Fibroblast of lung (primary cell): ENCODE data around the gene ZSCAN2. TPM values are rescaled to one million over a fixed set of nuclear protein-coding genes. Genes with fewer than 3 reads are reported as not detected.

Experiments used
- DNase-seq, 2 donors: peaks; one replicate each; pipeline versions ENCODE4 v3.0.0 to v3.0.0-alpha.2; 2010; ENCODE audit warnings: low read depth in 2 of 2
- H2AFZ ChIP-seq: 2 replicates; pipeline ENCODE4 v1.5.1; 2012; ENCODE audit warnings: low read length, control low read depth, inconsistent platforms
- H3K27ac ChIP-seq: 2 replicates; pipeline ENCODE4 v1.5.1; 2011; ENCODE audit warnings: low read length, control low read depth; ENCODE audit not compliant: insufficient read depth
- H3K27me3 ChIP-seq: 2 replicates; pipeline ENCODE4 v1.5.1; 2011; ENCODE audit warnings: mild to moderate bottlenecking, low read length; ENCODE audit not compliant: control insufficient read depth, insufficient read depth
- H3K36me3 ChIP-seq: 2 replicates; pipeline ENCODE4 v1.5.1; 2011; ENCODE audit warnings: low read length; ENCODE audit not compliant: control insufficient read depth, insufficient read depth
- H3K4me1 ChIP-seq: 2 replicates; pipeline ENCODE4 v1.5.1; 2011; ENCODE audit warnings: low read length; ENCODE audit not compliant: control insufficient read depth, insufficient read depth; ENCODE audit errors: extremely low read depth
- H3K4me2 ChIP-seq: 2 replicates; pipeline ENCODE4 v1.5.1; 2011; ENCODE audit warnings: low read length, control low read depth; ENCODE audit not compliant: insufficient read depth; ENCODE audit errors: extremely low read depth
- H3K4me3 ChIP-seq, 4 experiments: fragments of 200-600 bp in 1 of 4; sonication (generic) in 1 of 4; replicated peaks in 1 of 4; 2 replicates each; pipeline ENCODE4 v1.5.1; 2011 to 2016; ENCODE audit warnings: low read length in 4 of 4, low read depth in 3 of 4, mild to moderate bottlenecking in 3 of 4, control low read depth in 2 of 4, inconsistent platforms in 1 of 4, mixed read lengths in 1 of 4; ENCODE audit not compliant: insufficient read depth in 1 of 4; ENCODE audit errors: control extremely low read depth in 1 of 4
- H3K79me2 ChIP-seq: 2 replicates; pipeline ENCODE4 v1.5.1; 2012; ENCODE audit warnings: mild to moderate bottlenecking, low read length, inconsistent platforms; ENCODE audit not compliant: control insufficient read depth, insufficient read depth
- H3K9ac ChIP-seq: 2 replicates; pipeline ENCODE4 v1.5.1; 2011; ENCODE audit warnings: mild to moderate bottlenecking, low read length, control low read depth; ENCODE audit not compliant: insufficient read depth
- H3K9me3 ChIP-seq: 2 replicates; pipeline ENCODE4 v1.5.1; 2012; ENCODE audit warnings: low read depth, low read length; ENCODE audit not compliant: control insufficient read depth, insufficient read depth
- H4K20me1 ChIP-seq: 2 replicates; pipeline ENCODE4 v1.5.1; 2011; ENCODE audit warnings: low read length; ENCODE audit not compliant: control insufficient read depth, insufficient read depth; ENCODE audit errors: extremely low read depth
- EZH2 ChIP-seq: IDR thresholded peaks from 2 replicates; pipeline ENCODE4 v1.5.1; 2012; ENCODE audit warnings: low read length, control low read depth, mild to moderate bottlenecking; ENCODE audit errors: missing control alignments
- polyA plus RNA-seq, 2 donors: library from polyadenylated mRNA; depleted of rRNA in 1 of 2; stranded (reverse) in 1 of 2; unstranded in 1 of 2; fragments of >200 nt; gene quantifications; 2 replicates each; pipeline ENCODE4 v1.2.1, GENCODE V29; 2011 to 2012; ENCODE audit warnings: missing spikeins in 1 of 2
- total RNA-seq: library from RNA; depleted of rRNA; stranded (reverse); fragments of >200 nt; gene quantifications from 2 replicates; pipeline ENCODE4 v1.2.1, GENCODE V29; 2014
- TF ChIP-seq, protein P1 (sequence below), 2 donors: IDR thresholded peaks in 1 of 2; conservative IDR thresholded peaks in 1 of 2; 1 replicate in 1 of 2; 2 replicates in 1 of 2; pipeline ENCODE4 v1.5.1; 2011 to 2012; ENCODE audit warnings: low read length in 2 of 2, control low read depth in 1 of 2, inconsistent platforms in 1 of 2, low read depth in 1 of 2, mild to moderate bottlenecking in 1 of 2

Gene ZSCAN2
- total and polyA plus RNA-seq, 2 donors (not counting 1 experiment from before 2014, with no cell fraction given): 6.4 to 9.2 TPM

DNA sequence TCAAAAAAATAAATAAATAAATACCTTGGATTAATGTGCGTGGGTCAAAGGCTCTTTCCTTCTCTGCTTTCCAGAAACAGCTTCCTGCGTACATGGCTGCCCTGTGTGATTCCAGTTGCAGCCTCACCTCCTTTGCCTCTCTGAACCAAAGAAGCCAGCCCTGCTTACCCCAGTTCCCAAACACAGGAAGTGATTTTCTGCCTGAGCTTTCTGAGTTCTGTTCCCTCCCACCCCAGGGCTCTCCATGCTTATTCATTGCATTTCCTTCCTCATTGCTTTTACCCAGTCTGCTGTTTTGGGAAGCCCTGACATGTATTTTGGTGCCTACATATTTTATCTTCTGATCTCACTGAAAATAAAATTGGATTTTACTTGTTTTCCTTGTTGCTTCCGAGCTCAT is 15.4 kb downstream of the ZSCAN2 start:
- TF ChIP-seq EZH2: no peak
- TF ChIP-seq, protein P1, sequence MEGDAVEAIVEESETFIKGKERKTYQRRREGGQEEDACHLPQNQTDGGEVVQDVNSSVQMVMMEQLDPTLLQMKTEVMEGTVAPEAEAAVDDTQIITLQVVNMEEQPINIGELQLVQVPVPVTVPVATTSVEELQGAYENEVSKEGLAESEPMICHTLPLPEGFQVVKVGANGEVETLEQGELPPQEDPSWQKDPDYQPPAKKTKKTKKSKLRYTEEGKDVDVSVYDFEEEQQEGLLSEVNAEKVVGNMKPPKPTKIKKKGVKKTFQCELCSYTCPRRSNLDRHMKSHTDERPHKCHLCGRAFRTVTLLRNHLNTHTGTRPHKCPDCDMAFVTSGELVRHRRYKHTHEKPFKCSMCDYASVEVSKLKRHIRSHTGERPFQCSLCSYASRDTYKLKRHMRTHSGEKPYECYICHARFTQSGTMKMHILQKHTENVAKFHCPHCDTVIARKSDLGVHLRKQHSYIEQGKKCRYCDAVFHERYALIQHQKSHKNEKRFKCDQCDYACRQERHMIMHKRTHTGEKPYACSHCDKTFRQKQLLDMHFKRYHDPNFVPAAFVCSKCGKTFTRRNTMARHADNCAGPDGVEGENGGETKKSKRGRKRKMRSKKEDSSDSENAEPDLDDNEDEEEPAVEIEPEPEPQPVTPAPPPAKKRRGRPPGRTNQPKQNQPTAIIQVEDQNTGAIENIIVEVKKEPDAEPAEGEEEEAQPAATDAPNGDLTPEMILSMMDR (conservative IDR thresholded peaks at IDR 0.05 in 1 of 2, IDR thresholded peaks at IDR 0.05 in 1 of 2; ENCODE audit: low read depth in 1 of 2, low read length in 2 of 2): no peak
- H3K4me2 ChIP-seq: no peak overlapping the region
- peaks cover under 1% of the 10 kb centered on the region for H3K9me3 ChIP-seq
- no peaks in the 10 kb centered on the region for H3K79me2 ChIP-seq
- no peak overlapping the region for H2AFZ ChIP-seq
- H3K9ac ChIP-seq: no peak overlapping the region
- no peak for DNase-seq
- no peak overlapping the region for H3K27ac ChIP-seq
- H4K20me1 ChIP-seq: no peaks in the 10 kb centered on the region
- no peaks in the 10 kb centered on the region for H3K4me1 ChIP-seq
- H3K4me3 ChIP-seq: no peak overlapping the region
- H3K27me3 ChIP-seq: no peaks in the 10 kb centered on the region
- peaks cover 3% of the 10 kb centered on the region for H3K36me3 ChIP-seq

DNA sequence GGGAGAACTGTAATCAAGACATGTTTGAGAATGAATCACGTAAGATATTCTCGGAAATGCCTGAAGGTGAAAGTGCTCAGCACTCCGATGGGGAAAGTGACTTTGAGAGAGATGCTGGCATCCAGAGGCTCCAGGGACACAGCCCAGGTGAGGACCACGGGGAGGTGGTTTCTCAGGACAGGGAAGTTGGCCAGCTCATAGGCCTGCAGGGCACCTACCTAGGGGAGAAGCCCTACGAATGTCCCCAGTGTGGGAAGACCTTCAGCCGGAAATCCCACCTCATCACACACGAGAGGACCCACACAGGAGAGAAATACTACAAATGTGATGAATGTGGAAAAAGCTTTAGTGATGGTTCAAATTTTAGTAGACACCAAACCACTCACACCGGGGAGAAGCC is 19.8 kb downstream of the ZSCAN2 start:
- no peak overlapping the region for H3K27ac ChIP-seq
- TF ChIP-seq, protein P1 (conservative IDR thresholded peaks at IDR 0.05 in 1 of 2, IDR thresholded peaks at IDR 0.05 in 1 of 2; ENCODE audit: low read depth in 1 of 2, low read length in 2 of 2): no peak
- no peak for TF ChIP-seq EZH2
- H3K36me3 ChIP-seq: peaks cover 3% of the 10 kb centered on the region
- no peak for DNase-seq
- H2AFZ ChIP-seq: no peak overlapping the region
- no peaks in the 10 kb centered on the region for H4K20me1 ChIP-seq
- H3K4me1 ChIP-seq: no peaks in the 10 kb centered on the region
- H3K79me2 ChIP-seq: no peaks in the 10 kb centered on the region
- peaks cover 6% of the 10 kb centered on the region for H3K9me3 ChIP-seq
- no peak overlapping the region for H3K4me2 ChIP-seq
- H3K27me3 ChIP-seq: no peaks in the 10 kb centered on the region
- no peak overlapping the region for H3K9ac ChIP-seq
- no peak overlapping the region for H3K4me3 ChIP-seq

DNA sequence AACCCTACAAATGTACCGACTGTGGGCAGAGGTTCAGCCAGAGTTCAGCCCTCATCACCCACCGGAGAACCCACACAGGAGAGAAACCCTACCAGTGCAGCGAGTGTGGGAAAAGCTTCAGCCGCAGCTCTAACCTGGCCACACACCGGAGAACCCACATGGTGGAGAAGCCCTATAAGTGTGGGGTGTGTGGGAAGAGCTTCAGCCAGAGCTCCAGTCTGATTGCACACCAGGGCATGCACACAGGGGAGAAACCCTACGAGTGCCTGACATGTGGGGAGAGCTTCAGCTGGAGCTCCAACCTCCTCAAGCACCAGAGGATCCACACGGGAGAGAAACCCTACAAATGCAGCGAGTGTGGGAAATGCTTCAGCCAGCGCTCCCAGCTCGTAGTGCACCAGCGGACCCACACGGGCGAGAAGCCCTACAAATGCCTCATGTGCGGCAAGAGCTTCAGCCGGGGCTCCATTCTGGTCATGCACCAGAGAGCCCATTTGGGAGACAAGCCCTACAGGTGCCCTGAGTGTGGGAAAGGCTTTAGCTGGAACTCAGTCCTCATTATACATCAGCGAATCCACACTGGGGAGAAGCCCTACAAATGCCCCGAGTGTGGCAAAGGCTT is 20.7 kb downstream of the ZSCAN2 start:
- H3K36me3 ChIP-seq: peaks cover 3% of the 10 kb centered on the region
- H3K9me3 ChIP-seq: peaks cover 6% of the 10 kb centered on the region
- H3K27ac ChIP-seq: no peak overlapping the region
- H3K27me3 ChIP-seq: no peaks in the 10 kb centered on the region
- H3K4me2 ChIP-seq: no peak overlapping the region
- no peak for DNase-seq
- H3K9ac ChIP-seq: no peak overlapping the region
- no peaks in the 10 kb centered on the region for H3K4me1 ChIP-seq
- H4K20me1 ChIP-seq: no peaks in the 10 kb centered on the region
- H2AFZ ChIP-seq: no peak overlapping the region
- no peaks in the 10 kb centered on the region for H3K79me2 ChIP-seq
- H3K4me3 ChIP-seq: no peak overlapping the region
- TF ChIP-seq, protein P1 (conservative IDR thresholded peaks at IDR 0.05 in 1 of 2, IDR thresholded peaks at IDR 0.05 in 1 of 2; ENCODE audit: low read depth in 1 of 2, low read length in 2 of 2): no peak
- TF ChIP-seq EZH2: no peak
